Stimulated activated CD4-positive, alpha-beta T cell treated with anti-CD3 and anti-CD28 coated beads, Interleukin-2, amount 100 ng/mL, for 4 hours (primary cell): ENCODE data around the gene CDR2.
"Not testable (repeated sequence)": the region's sequence is repeated elsewhere in the genome, so short reads cannot be mapped to it uniquely, and the experiment has no call there.

Source experiments
- DNase-seq: peaks from one replicate; pipeline ENCODE4 v3.0.0-alpha.2; 2020; ENCODE audit warnings: low read depth

CDR2 gene

DNA sequence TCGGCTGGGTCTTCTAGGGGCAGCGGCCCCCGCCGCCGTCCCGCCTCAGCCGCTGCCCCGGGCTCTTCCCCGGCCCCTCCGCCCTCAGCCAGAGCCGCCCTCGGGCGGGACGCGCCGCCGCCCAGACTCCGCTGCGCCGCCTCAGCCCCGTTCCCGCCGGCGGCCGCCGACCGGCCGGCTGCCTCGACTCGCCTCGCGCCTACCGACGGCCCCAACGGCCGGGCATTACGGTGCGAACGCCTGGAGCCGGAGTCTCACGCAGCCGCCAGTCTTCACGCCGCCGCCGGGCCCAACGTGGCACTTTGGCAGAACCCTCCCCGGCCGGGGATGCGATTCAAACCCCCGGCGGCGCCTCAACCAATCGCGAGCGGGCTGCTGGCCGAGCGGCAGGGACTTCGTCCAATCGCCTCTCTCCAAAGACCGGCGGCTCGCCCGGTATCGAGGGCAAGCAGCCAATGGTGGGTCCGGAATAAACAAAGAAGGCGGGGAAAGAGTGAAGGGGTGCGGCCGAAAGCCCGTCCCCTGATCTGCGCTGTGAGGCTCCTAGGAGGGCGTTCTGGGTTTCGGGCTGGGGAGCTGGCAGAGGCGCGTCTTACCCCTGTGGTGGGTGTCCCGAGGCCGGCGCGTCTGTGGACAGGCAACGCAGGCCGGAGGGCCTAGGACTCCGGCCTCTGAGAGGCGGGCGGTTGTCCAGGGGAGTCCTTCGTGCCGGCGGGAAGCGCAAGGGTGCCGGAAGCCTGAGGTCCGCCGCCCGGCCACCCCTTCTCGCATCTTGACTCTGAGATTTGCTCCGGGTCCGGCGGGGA lies at the start of gene CDR2:
TSS of gene CDR2 (minus strand) at position 309 of the 806 bp plus-strand sequence. CDS start 310 bp downstream, outside the sequence.
- peak; percentile 97 for DNase-seq

DNA sequence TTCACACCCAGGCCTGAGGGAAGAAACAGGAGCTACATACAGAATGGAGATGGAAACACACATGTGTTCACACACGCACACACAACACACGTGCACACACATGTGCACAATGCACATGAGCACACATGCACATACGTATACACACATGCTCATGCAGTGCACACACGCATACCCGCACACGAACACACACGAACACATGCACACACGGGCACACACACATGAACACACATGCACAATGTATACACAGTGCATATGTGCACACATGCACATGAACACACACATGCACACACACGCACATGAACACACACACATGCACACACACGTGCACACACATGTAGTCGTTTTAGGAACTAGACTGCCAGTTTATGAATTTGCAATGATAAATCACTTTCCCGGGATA lies 49.3 kb upstream of the CDR2 start:
- no peak for DNase-seq

DNA sequence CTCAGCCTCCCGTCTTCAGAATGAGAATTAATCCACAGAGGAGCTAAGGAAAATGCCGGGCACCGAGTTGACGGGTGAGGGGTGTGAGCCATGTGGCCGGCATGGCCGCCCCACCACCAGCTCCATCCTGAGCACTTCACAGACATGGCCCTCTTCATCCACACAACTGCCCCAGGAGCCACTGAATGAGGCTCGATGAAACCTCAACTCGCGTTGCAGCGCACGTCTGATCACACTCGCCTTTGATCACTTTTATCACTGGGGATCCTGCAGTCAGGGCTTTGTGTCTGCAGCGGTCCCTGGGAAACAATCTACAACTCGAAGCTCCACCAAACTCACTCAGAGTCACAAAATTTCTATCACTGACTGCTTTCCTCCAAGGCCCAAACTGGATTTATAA lies 46.7 kb upstream of the CDR2 start:
- DNase-seq: no peak

DNA sequence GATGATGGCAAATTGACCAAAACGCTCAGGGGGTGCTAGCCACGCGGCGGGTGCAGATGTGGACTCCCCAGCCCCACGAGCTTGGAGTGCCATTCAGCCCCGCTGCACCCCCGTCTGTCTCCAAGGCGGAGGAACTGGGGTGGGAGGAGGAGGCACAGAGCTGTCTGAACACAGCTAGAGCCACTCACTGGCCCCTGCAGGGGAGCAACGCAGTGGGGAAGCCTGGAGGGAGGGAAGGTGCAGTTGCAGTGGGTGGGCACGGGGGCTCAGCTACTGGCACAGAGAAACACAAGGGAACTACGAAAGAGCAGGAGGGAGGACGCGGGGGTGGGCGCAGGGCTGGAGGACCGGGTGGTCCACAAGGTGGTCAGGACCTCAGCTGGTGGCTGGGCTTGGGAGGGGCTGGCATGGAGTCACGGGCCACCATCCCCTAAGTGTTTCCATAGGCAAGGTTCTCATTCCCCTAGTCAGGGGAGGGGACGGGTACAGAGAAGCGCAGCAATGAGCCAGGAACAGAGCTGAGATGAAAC lies 46.3 kb upstream of the CDR2 start:
- no peak for DNase-seq

DNA sequence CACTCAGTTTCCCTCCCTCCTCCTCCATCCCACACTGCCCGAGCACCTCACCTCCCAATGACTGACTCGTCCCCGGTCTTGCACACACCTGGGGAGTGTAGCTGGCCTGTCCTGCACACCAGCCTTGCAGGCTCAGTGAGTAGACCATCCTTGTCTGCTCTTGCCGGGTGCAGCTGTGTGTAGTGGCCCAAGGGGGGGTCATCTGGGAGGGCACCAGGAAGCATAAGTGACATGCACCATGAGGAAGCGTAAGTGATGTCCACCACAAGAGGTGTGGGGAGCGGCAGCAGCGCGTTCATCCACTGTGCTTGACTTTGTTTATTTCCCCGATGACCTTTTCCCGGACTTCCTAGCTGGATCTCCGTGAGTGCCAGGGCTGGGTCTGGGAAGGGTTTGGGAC lies 45.5 kb upstream of the CDR2 start:
- no peak for DNase-seq

DNA sequence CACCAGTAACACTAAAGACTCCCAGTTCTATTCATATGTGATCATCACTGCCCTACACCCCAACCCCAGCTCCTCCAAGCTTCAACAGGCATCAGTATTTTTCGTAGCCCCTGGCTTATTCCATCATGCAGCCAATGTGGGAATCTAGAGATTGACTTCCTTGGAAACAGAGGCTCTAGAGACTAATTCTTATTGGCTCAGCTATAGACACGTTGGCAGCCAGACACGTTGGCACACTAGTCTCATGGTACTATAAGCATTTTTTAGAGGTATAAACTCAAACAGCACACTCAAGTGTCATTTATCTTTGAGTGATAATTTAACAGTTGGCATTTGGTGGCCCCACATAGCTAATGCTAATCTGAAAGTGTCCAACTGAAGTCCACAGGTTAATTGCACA lies 44.4 kb upstream of the CDR2 start:
- DNase-seq: no peak

DNA sequence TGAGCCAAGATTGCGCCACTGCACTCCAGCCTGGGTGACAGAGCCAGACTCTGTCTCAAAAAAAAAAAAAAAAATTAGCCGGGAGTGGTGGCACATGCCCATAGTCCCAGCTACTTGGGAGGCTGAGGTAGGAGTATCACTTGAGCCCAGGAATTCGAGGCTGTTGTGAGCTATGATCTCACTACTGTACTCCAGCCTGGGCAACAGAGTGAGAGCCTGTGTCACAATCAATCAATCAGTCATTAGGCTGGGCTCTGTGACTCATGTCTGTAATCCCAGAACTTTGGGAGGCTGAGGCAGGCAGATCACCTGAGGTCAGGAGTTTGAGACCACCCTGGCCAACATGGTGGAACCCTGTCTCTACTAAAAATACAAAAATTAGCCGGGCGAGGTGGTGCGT lies 43.4 kb upstream of the CDR2 start:
- DNase-seq: not testable (repeated sequence)

DNA sequence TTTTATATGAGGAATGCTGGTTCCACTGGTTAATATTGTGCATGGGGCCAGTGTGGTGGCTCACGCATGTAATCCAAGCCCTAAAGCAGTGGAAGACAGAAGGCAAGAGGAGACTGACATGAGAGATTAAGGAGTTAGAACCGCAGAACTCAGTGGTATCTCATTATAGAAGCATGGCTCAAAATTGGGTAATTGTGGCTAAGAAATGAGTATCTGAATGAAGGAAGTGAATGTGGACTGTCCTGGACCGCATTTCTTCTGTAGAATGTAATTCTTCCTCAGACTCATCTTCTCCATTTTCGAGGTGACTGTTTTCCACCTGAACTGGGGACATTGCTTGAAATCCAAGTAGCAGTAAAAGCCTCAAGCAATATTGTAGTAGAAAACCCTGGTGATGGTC lies 42.6 kb upstream of the CDR2 start:
- DNase-seq: no peak

DNA sequence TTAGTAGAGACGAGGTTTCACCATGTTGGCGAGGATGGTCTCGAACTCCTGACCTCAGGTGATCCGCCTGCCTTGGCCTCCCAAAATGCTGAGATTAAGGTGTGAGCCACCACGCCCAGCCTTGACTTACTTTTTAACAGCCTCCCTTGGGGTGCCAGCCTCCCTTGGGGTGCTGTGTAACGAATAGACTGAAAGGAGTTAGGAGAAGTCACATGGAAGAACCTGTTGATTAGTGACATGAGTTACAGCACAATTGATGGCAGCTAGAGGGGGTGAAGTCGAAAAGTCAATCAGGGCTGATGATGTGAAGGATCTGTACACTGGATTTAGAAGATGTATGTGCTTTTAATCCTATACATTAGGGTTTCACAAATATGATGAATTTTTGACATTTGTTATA lies 39.4 kb upstream of the CDR2 start:
- no peak for DNase-seq

DNA sequence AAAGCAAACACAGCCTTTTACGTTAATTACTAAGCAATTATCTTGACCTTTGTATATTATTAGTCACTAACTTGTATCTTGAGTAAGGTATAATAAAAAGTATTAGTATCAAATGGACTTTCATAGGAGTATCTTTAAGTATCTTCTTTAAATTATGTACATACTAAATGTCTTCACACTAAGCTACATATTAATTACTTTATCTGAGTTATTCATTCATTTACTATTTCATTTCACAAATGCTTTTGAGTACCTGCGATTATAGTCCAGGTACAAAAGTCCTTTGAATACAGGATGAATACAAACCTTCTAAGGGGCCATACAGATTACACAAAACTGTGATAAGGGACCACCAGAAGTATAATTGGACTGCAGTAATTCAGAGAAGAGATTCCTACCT lies 33.1 kb upstream of the CDR2 start:
- no peak for DNase-seq

DNA sequence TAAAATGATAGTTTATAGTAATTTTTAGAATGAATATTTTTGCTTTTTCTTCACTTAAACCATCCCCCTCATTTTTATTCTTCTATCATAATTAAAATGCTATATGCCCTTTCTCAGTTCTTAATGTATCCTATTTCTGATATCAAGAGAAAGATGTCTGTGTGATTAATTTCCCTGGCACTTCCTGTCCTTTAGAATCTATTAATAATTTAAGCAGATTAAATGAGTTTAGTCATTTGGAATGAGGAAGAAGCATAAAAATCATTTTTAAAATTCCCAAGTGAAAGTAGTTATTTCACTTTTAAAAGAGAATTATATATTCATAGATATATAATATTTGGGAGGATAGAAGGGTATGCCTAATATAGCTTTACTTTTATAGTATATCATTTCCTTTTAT lies 27.8 kb upstream of the CDR2 start:
- no peak for DNase-seq

DNA sequence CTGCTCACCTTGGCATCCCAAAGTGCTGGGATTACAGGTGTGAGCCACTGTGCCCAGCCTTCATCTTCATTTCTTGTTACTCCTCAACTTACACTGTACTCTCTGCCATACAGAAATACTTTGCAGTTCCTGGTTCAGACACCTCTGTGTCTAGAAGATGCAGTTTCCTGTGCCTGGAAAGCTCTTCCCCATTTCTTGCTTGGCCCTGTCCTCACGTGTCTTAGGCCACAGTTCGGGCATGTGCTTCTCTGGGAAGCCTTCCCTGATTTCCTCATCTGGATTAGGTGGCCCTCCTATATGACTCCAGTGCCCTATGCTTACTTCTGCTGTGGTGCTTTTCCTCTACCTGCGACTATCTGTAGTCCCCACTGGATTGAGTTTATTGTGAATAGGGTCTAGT lies 26.5 kb upstream of the CDR2 start:
- DNase-seq: no peak

DNA sequence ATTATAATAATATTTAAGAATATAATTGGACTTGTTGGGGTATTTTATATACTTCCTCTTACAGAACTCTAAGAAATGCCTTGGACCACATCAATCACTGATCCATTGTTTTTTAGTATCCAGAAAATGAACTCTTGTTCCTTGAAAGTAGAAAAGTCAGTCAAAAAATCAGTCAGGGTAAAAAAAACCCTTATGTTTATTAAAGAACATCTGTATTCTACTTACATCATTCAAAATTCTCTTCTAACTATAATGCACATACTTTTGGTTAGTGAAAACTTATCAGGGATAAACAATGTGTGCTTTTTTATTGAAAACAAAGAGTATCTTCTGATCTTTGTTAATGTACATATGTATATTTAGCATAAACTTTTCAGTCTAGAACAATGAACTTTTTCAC lies 23.5 kb upstream of the CDR2 start:
- no peak for DNase-seq

DNA sequence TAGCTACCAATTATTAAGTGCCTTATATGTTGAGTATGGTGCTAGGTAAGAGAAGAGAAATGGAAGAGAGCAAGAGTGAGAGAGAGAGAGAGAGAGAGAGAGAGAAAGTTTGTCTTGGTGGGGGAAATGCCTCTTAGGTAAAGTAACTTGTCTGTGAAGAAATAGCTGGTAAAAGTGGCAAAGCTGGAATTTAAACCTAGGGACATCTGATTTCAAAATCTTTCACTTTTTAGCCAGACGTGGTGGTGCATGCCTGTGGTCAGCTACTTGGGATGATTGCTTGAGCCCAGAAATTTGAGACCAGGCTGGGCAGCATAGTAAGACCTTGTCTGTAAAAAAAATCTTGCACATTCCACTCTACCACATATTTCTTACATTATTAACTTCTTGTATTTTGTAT lies 23.0 kb upstream of the CDR2 start:
- no peak for DNase-seq

DNA sequence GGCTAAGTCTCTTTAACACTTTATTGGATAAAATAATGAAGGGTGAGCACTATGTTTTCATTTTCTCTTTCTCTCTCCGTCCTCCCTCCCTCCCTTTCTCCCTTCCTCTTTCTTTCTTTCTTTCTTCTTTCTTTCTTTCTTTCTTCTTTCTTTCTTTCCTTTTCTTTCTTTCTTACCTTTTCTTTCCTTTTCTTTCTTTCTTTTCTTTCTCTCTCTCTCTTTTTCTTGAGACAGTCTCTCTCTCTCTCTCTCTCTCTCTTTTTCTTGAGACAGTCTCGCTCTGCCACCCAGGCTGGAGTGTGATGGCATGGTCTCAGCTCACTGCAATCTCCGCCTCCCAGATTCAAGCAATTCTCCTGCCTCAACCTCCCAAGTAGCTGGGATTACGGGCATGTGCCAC lies 21.5 kb upstream of the CDR2 start:
- no peak for DNase-seq

DNA sequence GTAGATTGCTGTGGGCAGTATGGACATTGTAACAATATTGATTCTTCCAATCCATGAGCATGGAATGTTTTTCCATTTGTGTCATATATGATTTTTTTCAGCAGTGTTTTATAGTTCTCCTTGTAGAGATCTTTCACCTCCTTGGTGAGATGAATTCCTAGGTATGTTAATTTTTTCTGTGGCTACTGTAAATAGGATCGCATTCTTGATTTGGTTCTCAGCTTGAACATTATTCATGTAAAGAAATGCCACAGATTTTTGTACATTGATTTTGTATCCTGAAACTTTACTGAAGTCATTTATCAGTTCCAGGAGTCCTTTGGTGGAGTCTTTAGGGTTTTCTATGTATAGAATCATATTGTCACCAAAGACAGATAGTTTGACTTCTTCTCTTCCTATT lies 19.7 kb upstream of the CDR2 start:
- DNase-seq: no peak

DNA sequence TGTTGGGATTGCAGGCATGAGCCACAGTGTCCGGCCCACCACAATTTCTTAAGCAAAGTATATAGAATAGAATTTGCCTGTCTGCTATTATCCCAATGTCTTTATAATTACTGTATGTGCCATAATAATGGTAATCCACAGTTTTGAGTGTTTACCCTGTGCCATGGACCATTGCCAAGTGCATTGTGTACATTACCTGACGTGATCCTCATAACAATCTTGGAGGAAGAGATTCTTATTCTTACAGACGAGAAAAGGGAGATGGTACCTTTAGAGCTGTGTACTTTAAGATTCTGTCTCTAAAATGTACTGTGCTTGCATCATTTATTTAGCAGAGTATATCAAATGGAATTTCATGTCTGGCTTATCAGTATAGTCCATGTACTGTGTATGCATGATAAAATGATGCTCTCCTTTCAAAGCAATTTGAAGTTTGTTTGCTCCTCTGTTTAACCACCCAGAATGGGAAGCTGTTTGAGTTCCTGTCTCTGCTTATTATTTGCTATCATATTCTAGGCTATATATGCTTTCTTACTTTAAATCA lies 13.8 kb upstream of the CDR2 start:
- no peak for DNase-seq

DNA sequence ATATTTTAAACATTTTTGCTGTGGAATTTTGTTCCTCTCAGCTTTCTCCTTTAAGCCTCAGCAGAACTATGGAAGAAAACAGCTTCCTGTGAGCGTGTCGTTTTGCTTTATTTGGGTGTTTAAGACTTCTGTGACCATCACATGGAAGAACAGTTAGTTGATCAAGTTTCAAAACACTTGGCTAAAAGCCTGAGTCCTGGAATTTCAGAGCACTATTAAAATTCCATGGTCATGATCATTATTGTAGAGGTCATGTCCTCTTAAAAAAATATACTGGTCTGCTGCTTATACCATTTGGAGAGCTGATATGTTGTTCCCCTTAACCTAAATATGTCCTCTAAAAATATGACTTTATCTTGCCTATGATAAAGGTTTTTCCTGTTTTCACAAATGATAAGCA lies 12.6 kb upstream of the CDR2 start:
- no peak for DNase-seq

DNA sequence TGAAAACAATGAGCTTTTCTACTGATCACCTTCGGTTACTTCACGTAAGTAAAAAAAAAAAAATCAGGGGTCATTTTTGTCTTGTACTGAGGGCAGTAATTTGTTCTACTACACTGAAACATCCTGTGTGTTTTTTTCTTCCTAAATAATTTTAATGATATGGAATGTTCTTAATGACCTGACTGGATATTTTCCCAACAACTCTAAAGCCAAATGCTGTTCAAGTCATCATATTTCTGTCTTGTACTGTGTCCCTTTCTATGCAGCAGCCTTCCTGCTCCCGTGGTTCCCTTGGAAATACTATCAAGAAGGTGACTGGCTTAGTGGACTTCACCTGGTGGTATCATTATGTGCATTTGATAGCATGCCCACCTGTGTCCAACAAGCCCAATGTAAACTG lies 10.8 kb upstream of the CDR2 start:
- DNase-seq: no peak

DNA sequence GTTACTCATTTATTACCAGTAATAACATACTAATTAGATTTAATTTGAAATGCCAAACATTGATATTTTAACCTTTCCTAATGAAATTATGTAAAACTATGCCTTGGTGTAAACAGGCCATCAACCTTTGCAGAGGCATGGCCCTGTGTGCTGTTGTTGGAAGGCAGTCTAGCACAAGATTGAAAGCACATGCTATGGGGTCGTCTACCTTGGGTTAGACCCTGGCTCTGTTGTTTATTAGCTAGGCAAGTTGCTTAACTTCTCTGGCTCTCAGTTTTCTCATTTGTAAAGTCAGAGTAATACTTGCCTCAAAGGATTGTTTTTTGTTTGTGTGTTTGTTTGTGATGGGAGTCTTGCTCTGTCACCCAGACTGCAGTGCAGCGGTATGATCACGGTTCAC lies 9.4 kb upstream of the CDR2 start:
- no peak for DNase-seq

DNA sequence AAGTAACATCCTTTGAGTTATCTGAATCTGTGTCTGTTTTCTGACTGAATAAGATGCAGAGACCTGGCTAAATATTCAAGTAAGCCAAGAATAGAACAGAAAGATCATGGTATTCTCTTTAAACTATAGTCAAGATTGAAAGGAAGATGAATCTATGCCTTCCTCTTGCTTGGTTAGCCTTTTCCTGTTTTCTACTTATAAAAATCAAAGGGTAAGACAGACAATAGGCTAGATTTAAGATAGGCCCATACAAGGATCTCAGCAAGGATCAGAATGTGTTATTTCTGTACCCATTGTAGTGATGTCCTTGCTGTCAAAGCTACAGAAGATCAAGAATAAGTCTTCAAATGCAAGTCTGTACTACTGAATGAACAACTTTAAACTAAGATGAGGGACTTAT lies 7.0 kb upstream of the CDR2 start:
- no peak for DNase-seq

DNA sequence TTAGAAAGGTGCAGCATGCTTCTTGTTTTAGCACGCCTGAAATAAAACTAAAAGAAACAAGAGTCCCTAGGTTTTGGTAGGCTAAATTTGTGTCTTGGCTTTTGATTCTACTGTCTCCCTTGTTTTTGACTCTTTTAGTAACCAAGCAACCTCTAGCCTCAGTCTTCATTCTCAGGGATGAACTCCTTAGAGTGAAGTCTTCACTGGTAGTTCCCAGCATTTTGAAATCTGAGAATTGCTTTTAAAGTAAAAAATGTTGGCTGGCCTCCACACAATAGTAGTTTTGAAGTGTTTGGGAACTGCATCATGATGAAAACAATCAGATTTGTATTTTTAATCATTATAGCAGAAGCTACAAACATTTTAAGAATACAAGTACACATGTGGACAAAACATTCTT lies 6.1 kb upstream of the CDR2 start:
- DNase-seq: no peak

DNA sequence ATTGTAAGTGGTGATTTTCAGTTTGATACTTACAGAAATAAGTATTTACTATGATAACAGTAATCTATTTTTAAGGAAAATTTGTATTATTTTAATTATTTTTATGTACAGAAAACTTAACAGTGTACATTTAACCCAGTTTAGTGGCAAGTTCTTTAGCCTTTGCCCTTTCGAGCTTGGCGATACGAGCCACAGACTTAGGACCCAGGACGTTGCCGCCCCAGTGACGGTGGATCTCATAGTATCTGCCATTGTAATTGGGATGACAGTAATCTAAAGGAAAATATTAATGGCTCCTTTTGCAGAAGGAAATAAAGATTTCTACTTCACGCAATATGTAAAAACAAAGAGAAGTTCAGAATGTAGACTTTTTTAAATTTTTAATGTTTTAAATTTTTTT lies 5.2 kb upstream of the CDR2 start:
- no peak for DNase-seq
